ENCODE data around the gene SLC44A4. TPM values are rescaled to one million over a fixed set of nuclear protein-coding genes. Genes with fewer than 3 reads are reported as not detected.

Gene SLC44A4
- total and polyA plus RNA-seq, 2 of the 8 experiments (the other 6 are each of a cell fraction or from before 2014, with no cell fraction given) = 4.8 to 7.0 TPM

- WGBS, 2 experiments (ENCODE audit: extremely low coverage in 1 of 2, insufficient coverage in 1 of 2, insufficient read length in 1 of 2, insufficient replicate concordance in 2 of 2, low coverage in 1 of 2, low lambda C conversion rate in 2 of 2, missing lambda C conversion rate in 1 of 2) = 78% methylated on average over 6 of the region's 6 CpGs; no CpG with 5 or more reads in 1 of the 2 experiments
- no peak overlapping the region for H2BK12ac ChIP-seq (ENCODE audit: low read depth, low read length)
- FAIRE-seq (no peak), DNase-seq (ENCODE audit: low read depth in 1 of 2, low spot score in 2 of 2) (no peak)
- H3K9me3 ChIP-seq (ENCODE audit: insufficient read depth in 2 of 2, low read depth in 1 of 2, low read length in 1 of 2) = no peaks in the 10 kb centered on the region
- H3K27me3 ChIP-seq (replicated peaks in 1 of 4; ENCODE audit: control insufficient read depth in 3 of 4, extremely low read depth in 1 of 4, insufficient read depth in 3 of 4, low read length in 3 of 4) = no peaks in the 10 kb centered on the region
- H3K4ac ChIP-seq (replicated peaks; ENCODE audit: insufficient read length, low read depth, low read length) = no peak overlapping the region
- H4K8ac ChIP-seq (ENCODE audit: extremely low read depth, insufficient read depth, low read length) = no peak overlapping the region
- H3K4me2 ChIP-seq (ENCODE audit: insufficient read depth in 1 of 2, low read depth in 2 of 2, low read length in 2 of 2) = peak overlapping the region; percentile 81 to 89
- no peak overlapping the region for H3K14ac ChIP-seq (ENCODE audit: insufficient read length)
- H4K20me1 ChIP-seq (replicated peaks in 1 of 2; ENCODE audit: control insufficient read depth in 1 of 2, insufficient read depth in 2 of 2, low read length in 2 of 2) = peaks cover 0 to 3% of the 10 kb centered on the region in 2 experiments
- H3K23me2 ChIP-seq (ENCODE audit: low read depth, low read length) = peaks cover 16% of the 10 kb centered on the region
- no peak overlapping the region for H3K23ac ChIP-seq (ENCODE audit: insufficient read length)
- no peak overlapping the region for H2BK5ac ChIP-seq (ENCODE audit: low read depth, low read length)
- H3K18ac ChIP-seq (ENCODE audit: extremely low read depth, low read length) = no peak overlapping the region
- H2BK15ac ChIP-seq (ENCODE audit: low read length) = no peak overlapping the region
- no peak overlapping the region for H2AFZ ChIP-seq (ENCODE audit: low read length)
- H3K56ac ChIP-seq (replicated peaks; ENCODE audit: insufficient read length, low read depth, low read length) = no peak overlapping the region
- H3K4me3 ChIP-seq (ENCODE audit: extremely low read depth in 1 of 4, insufficient read depth in 2 of 4, low read depth in 3 of 4, low read length in 4 of 4) = peak overlapping the region; percentile 60 to 91 (median 80)
- H4K91ac ChIP-seq (replicated peaks; ENCODE audit: insufficient read length, low read length) = no peak overlapping the region
- H4K5ac ChIP-seq (ENCODE audit: insufficient read length, low read depth, low read length) = no peak overlapping the region
- ChIA-PET CTCF (ENCODE audit: partially characterized antibody) (interaction anchor here (0.8 to 3.5 kb wide), 31 partner anchors 10 to 152 kb away, joined by 3 to 27 read pairs (median 6); partner anchors contain the start of genes LSM2, LY6G5C and MPIG6B), POLR2A (ENCODE audit: partially characterized antibody) (interaction anchor here (0.8 to 11.4 kb wide), 16 partner anchors 8 to 179 kb away, joined by 3 to 189 read pairs (median 4); partner anchors contain the start of genes BAG6, LSM2, LY6G5C and MPIG6B)
- peaks cover 6 to 35% of the 10 kb centered on the region in 2 experiments for H3K79me2 ChIP-seq (ENCODE audit: control insufficient read depth in 1 of 2, insufficient read depth in 2 of 2, low read length in 2 of 2)
- peaks cover 0 to 6% (median under 1%) of the 10 kb centered on the region in 4 experiments; a peak in 2 of 8 replicates for H3K36me3 ChIP-seq (ENCODE audit: control insufficient read depth in 2 of 4, insufficient read depth in 4 of 4, low read length in 3 of 4)
- H3K9ac ChIP-seq (replicated peaks in 1 of 4; ENCODE audit: extremely low read depth in 1 of 4, low read depth in 3 of 4, low read length in 3 of 4) = peak overlapping the region in 1 of 4 experiments; percentile 69; a peak in 2 of 7 replicates
- H2BK20ac ChIP-seq (ENCODE audit: low read length) = no peak overlapping the region
- peaks cover 2% of the 10 kb centered on the region; the same call in 1 of the 2 replicates for H3K79me1 ChIP-seq (ENCODE audit: low read depth, low read length)
- no peak overlapping the region for H2BK120ac ChIP-seq (replicated peaks; ENCODE audit: low read depth, low read length)
- H2AK5ac ChIP-seq (ENCODE audit: low read depth, low read length) = no peak overlapping the region
- no peak overlapping the region for H3K27ac ChIP-seq (ENCODE audit: low read depth, low read length)
- H3K4me1 ChIP-seq (replicated peaks in 1 of 4; ENCODE audit: control insufficient read depth in 3 of 4, insufficient read depth in 4 of 4, low read length in 3 of 4) = peaks cover 4 to 7% (median 4%) of the 10 kb centered on the region in 4 experiments; a peak in 6 of 7 replicates
- no peak for TF ChIP-seq SRF (IDR thresholded peaks at IDR 0.05; ENCODE audit: low read depth, low read length)
- no peak for TF ChIP-seq CBX8 (IDR thresholded peaks at IDR 0.05; ENCODE audit: borderline replicate concordance, low read depth, low read length)
- no peak for TF ChIP-seq SUZ12 (IDR thresholded peaks at IDR 0.05; ENCODE audit: low read length)
- no peak for TF ChIP-seq SIN3A (conservative IDR thresholded peaks at IDR 0.05 in 1 of 2, IDR thresholded peaks at IDR 0.05 in 1 of 2; ENCODE audit: low read depth in 1 of 2, low read length in 2 of 2)
- TF ChIP-seq BCL11A (IDR thresholded peaks at IDR 0.05; ENCODE audit: low read depth in 2 of 2, low read length in 2 of 2) = no peak
- TF ChIP-seq POLR2A (IDR thresholded peaks at IDR 0.05; ENCODE audit: control extremely low read depth in 1 of 2, low read depth in 2 of 2, low read length in 2 of 2) = no peak
- TF ChIP-seq EGR1 (IDR thresholded peaks at IDR 0.05; ENCODE audit: borderline replicate concordance, low read depth, low read length) = no peak
- TF ChIP-seq EP300 (IDR thresholded peaks at IDR 0.05; ENCODE audit: borderline replicate concordance in 1 of 2, low read depth in 2 of 2, low read length in 2 of 2) = no peak
- no peak for TF ChIP-seq RXRA (IDR thresholded peaks at IDR 0.05; ENCODE audit: insufficient read depth, low read depth, low read length)
- TF ChIP-seq TEAD4 (IDR thresholded peaks at IDR 0.05; ENCODE audit: low read depth, low read length) = no peak
- no peak for TF ChIP-seq GABPA (IDR thresholded peaks at IDR 0.05; ENCODE audit: borderline replicate concordance, insufficient read depth, low read length)
- TF ChIP-seq PHF8 (conservative IDR thresholded peaks at IDR 0.05; ENCODE audit: low read depth, low read length) = no peak
- no peak for TF ChIP-seq CHD2 (IDR thresholded peaks at IDR 0.05; ENCODE audit: low read length)
- TF ChIP-seq SIX5 (IDR thresholded peaks at IDR 0.05; ENCODE audit: low read depth, low read length) = no peak
Observed at GRCh38 chr6:31830886-31831335, 47.9 kb downstream of the SLC44A4 start.

Measured in H1 (cell line).